IMR-90 (cell line): ENCODE measurements around the gene KIFC3. TPM values are rescaled to one million over a fixed set of nuclear protein-coding genes. Genes with fewer than 3 reads are reported as not detected.

Experiments used
- ATAC-seq: fragments of 200-7000 bp; cut with Tn5 transposase; 2 replicates; pipeline ENCODE4 v1.9.1; 2020; ENCODE audit warnings: low read depth, mild to moderate bottlenecking, moderate library complexity
- BruUV-seq: library from RNA; stranded (reverse); fragments of 400-500 nt; replicated peaks from 2 replicates; lab custom pipeline; 2021; lab: Mats Ljungman, UMichigan
- CTCF ChIA-PET: fragments of 300-600 bp; formaldehyde crosslinking; extraction: SDS; loops from one replicate; lab custom pipeline; 2021; ENCODE audit warnings: antibody characterized with exemption; lab: Yijun Ruan, JAX
- POLR2A ChIA-PET: fragments of 300-600 bp; sonication (Branson Sonifier 250); formaldehyde crosslinking; loops from one replicate; lab custom pipeline; 2022; ENCODE audit warnings: antibody characterized with exemption; ENCODE audit not compliant: unreplicated experiment; lab: Charles Lee
- DNase-seq: peaks from one replicate; pipeline ENCODE4 v3.0.0; 2013
- H2AFZ ChIP-seq: replicated peaks from 2 replicates; pipeline ENCODE3; 2013; ENCODE audit warnings: low read length, mild to moderate bottlenecking; ENCODE audit not compliant: poor library complexity
- H2AK5ac ChIP-seq: 2 replicates; pipeline ENCODE4 v1.6.1; 2013; ENCODE audit warnings: low read depth, low read length, inconsistent platforms
- H2AK9ac ChIP-seq: replicated peaks from 2 replicates; pipeline ENCODE3; 2013; ENCODE audit warnings: mild to moderate bottlenecking, low read depth, low read length, moderate library complexity; ENCODE audit not compliant: poor library complexity
- H2BK120ac ChIP-seq: 2 replicates; pipeline ENCODE4 v1.6.1; 2013; ENCODE audit warnings: low read depth, low read length, inconsistent platforms
- H2BK15ac ChIP-seq: 3 replicates; pipeline ENCODE4 v1.6.1; 2013; ENCODE audit warnings: low read depth, low read length, inconsistent platforms
- H2BK20ac ChIP-seq: 2 replicates; pipeline ENCODE4 v1.6.1; 2013; ENCODE audit warnings: low read depth, mild to moderate bottlenecking, inconsistent platforms, low read length, moderate library complexity
- H2BK5ac ChIP-seq: 2 replicates; pipeline ENCODE4 v1.6.1; 2013; ENCODE audit warnings: mild to moderate bottlenecking, low read depth, low read length, inconsistent platforms; ENCODE audit not compliant: poor library complexity, severe bottlenecking
- H3K14ac ChIP-seq: replicated peaks from 2 replicates; pipeline ENCODE4 v1.6.1; 2013; ENCODE audit warnings: low read depth, low read length, inconsistent platforms
- H3K18ac ChIP-seq: 2 replicates; pipeline ENCODE4 v1.6.1; 2013; ENCODE audit warnings: low read depth, low read length, control low read depth
- H3K23ac ChIP-seq: 2 replicates; pipeline ENCODE4 v1.6.1; 2013; ENCODE audit warnings: low read depth, low read length, inconsistent platforms
- H3K27ac ChIP-seq: 2 replicates; pipeline ENCODE4 v1.5.1; 2013; ENCODE audit warnings: mild to moderate bottlenecking, control low read depth, low read length; ENCODE audit not compliant: insufficient read depth
- H3K27me3 ChIP-seq: 2 replicates; pipeline ENCODE4 v1.6.1; 2013; ENCODE audit warnings: low read length; ENCODE audit not compliant: control insufficient read depth, insufficient read depth
- H3K36me3 ChIP-seq: 2 replicates; pipeline ENCODE4 v1.6.1; 2013; ENCODE audit warnings: low read length, mixed read lengths; ENCODE audit not compliant: control insufficient read depth, insufficient read depth
- H3K4ac ChIP-seq: 2 replicates; pipeline ENCODE4 v1.6.1; 2013; ENCODE audit warnings: low read depth, low read length, inconsistent platforms
- H3K4me1 ChIP-seq: 2 replicates; pipeline ENCODE4 v1.6.1; 2013; ENCODE audit warnings: low read length, mixed read lengths; ENCODE audit not compliant: control insufficient read depth, insufficient read depth
- H3K4me2 ChIP-seq: 2 replicates; pipeline ENCODE4 v1.6.1; 2013; ENCODE audit warnings: low read depth, mild to moderate bottlenecking, control low read depth, low read length, moderate library complexity
- H3K4me3 ChIP-seq: 2 replicates; pipeline ENCODE4 v1.5.1; 2013; ENCODE audit warnings: low read depth, mild to moderate bottlenecking, control low read depth, low read length, moderate library complexity; ENCODE audit not compliant: insufficient read depth
- H3K56ac ChIP-seq: 2 replicates; pipeline ENCODE4 v1.6.1; 2013; ENCODE audit warnings: low read length, inconsistent platforms; ENCODE audit not compliant: insufficient read depth; ENCODE audit errors: extremely low read depth
- H3K79me1 ChIP-seq, 2 experiments: 2 replicates each; pipeline ENCODE4 v1.6.1; 2013; ENCODE audit warnings: low read length in 2 of 2, inconsistent platforms in 1 of 2, low read depth in 1 of 2
- H3K9ac ChIP-seq: 2 replicates; pipeline ENCODE4 v1.6.1; 2013; ENCODE audit warnings: low read depth, low read length, control low read depth
- H3K9me1 ChIP-seq: 2 replicates; pipeline ENCODE4 v1.6.1; 2013; ENCODE audit warnings: low read length, inconsistent platforms; ENCODE audit not compliant: insufficient read depth
- H3K9me3 ChIP-seq: 2 replicates; pipeline ENCODE4 v1.6.1; 2013; ENCODE audit warnings: low read length; ENCODE audit not compliant: control insufficient read depth, insufficient read depth
- H4K20me1 ChIP-seq: 2 replicates; pipeline ENCODE4 v1.6.1; 2013; ENCODE audit warnings: low read length, inconsistent platforms; ENCODE audit not compliant: insufficient read depth
- H4K5ac ChIP-seq: 2 replicates; pipeline ENCODE4 v1.6.1; 2013; ENCODE audit warnings: mild to moderate bottlenecking, low read depth, low read length, control low read depth
- H4K8ac ChIP-seq, 2 experiments: 2 replicates each; pipeline ENCODE4 v1.6.1; 2013; ENCODE audit warnings: low read depth in 2 of 2, low read length in 2 of 2, control low read depth in 1 of 2, inconsistent platforms in 1 of 2
- H4K91ac ChIP-seq: 2 replicates; pipeline ENCODE4 v1.6.1; 2013; ENCODE audit warnings: low read depth, low read length, inconsistent platforms; ENCODE audit not compliant: insufficient read depth
- BHLHE40 ChIP-seq: fragments of 150-350 bp; IDR thresholded peaks from 2 replicates; pipeline ENCODE4 v1.6.1; 2016; ENCODE audit warnings: mild to moderate bottlenecking, low read depth, low read length
- CEBPB ChIP-seq: IDR thresholded peaks from 2 replicates; pipeline ENCODE4 v1.6.1; 2012; ENCODE audit warnings: low read depth, low read length, improper control_type of control experiment
- CHD1 ChIP-seq: IDR thresholded peaks from 2 replicates; pipeline ENCODE4 v1.6.1; 2012; ENCODE audit warnings: low read depth, low read length, improper control_type of control experiment
- CTCF ChIP-seq: conservative IDR thresholded peaks from 2 replicates; pipeline ENCODE4 v1.5.1; 2012; ENCODE audit warnings: mild to moderate bottlenecking, low read depth, low read length, improper control_type of control experiment
- FOS ChIP-seq: fragments of 150-350 bp; IDR thresholded peaks from 2 replicates; pipeline ENCODE4 v1.6.1; 2016; ENCODE audit warnings: low read depth, low read length
- MAFK ChIP-seq: IDR thresholded peaks from 2 replicates; pipeline ENCODE4 v1.6.1; 2012; ENCODE audit warnings: low read depth, low read length, improper control_type of control experiment
- MAZ ChIP-seq: IDR thresholded peaks from 2 replicates; pipeline ENCODE4 v1.6.1; 2012; ENCODE audit warnings: low read depth, mild to moderate bottlenecking, low read length, improper control_type of control experiment, moderate library complexity, borderline replicate concordance
- MXI1 ChIP-seq: IDR thresholded peaks from 2 replicates; pipeline ENCODE4 v1.6.1; 2012; ENCODE audit warnings: low read depth, mild to moderate bottlenecking, low read length, moderate library complexity, borderline replicate concordance
- NFE2L2 ChIP-seq: fragments of 150-350 bp; IDR thresholded peaks from 2 replicates; pipeline ENCODE4 v1.6.1; 2016; ENCODE audit warnings: low read depth, mild to moderate bottlenecking, low read length
- POLR2A ChIP-seq: IDR thresholded peaks from 2 replicates; pipeline ENCODE4 v1.6.1; 2012; ENCODE audit warnings: mild to moderate bottlenecking, low read depth, low read length
- RAD21 ChIP-seq: IDR thresholded peaks from 2 replicates; pipeline ENCODE4 v1.6.1; 2012; ENCODE audit warnings: low read length, improper control_type of control experiment
- RCOR1 ChIP-seq: IDR thresholded peaks from 2 replicates; pipeline ENCODE4 v1.6.1; 2012; ENCODE audit warnings: mild to moderate bottlenecking, low read length, improper control_type of control experiment; ENCODE audit not compliant: insufficient replicate concordance
- RFX5 ChIP-seq: IDR thresholded peaks from 2 replicates; pipeline ENCODE4 v1.8.0; 2012; ENCODE audit warnings: low read depth, mild to moderate bottlenecking, low read length, moderate library complexity
- SMC3 ChIP-seq: fragments of 150-350 bp; IDR thresholded peaks from 2 replicates; pipeline ENCODE4 v1.6.1; 2016; ENCODE audit warnings: low read depth, mild to moderate bottlenecking, antibody characterized with exemption, low read length, moderate library complexity
- WGBS, 2 experiments: methylation state at CpG; one replicate each; pipeline versions ENCODE4 v1.1.5 to v1.1.7; 2013; ENCODE audit warnings: missing lambda C conversion rate in 2 of 2; ENCODE audit not compliant: insufficient read length in 1 of 2; ENCODE audit errors: extremely low coverage in 2 of 2; 5-methylcytosine and 5-hydroxymethylcytosine counted together
- dilution Hi-C: fragments of 300-500 bp; cut with HindIII; formaldehyde crosslinking; loops from one replicate; pipeline ENCODE4 v1.14.3; 2018; ENCODE audit warnings: low sequenced_read_pairs; ENCODE audit not compliant: unreplicated experiment
- in situ Hi-C: fragments of 300-500 bp; cut with MboI; formaldehyde crosslinking; loops from 3 replicates; pipeline ENCODE4 v1.14.3; 2019; ENCODE audit warnings: low sequenced_read_pairs, inconsistent platforms, mixed read lengths
- intact Hi-C: fragments of 100-400 bp; cut with micrococcal nuclease; formaldehyde crosslinking; loops from 2 replicates; pipeline ENCODE4 v1.10.0; 2022
- polyA plus RNA-seq, 3 experiments: library from polyadenylated mRNA; depleted of rRNA; stranded (reverse); fragments of >200 nt; gene quantifications; 2 replicates each; pipeline ENCODE4 v1.2.3, GENCODE V29; 2012; ENCODE audit warnings: low replicate concordance in 1 of 3
- total RNA-seq: library from RNA; depleted of rRNA; stranded (reverse); fragments of >200 nt; gene quantifications from 2 replicates; pipeline ENCODE4 v1.2.3, GENCODE V29; 2012
- TF ChIP-seq, protein P1 (sequence below): fragments of 150-350 bp; IDR thresholded peaks from 2 replicates; pipeline ENCODE4 v1.6.1; 2017; ENCODE audit warnings: mild to moderate bottlenecking, antibody characterized with exemption, low read length, low read depth
- TF ChIP-seq, protein P2 (sequence below): fragments of 150-350 bp; IDR thresholded peaks from 2 replicates; pipeline ENCODE4 v1.6.1; 2016; ENCODE audit warnings: low read depth, mild to moderate bottlenecking, low read length, moderate library complexity, borderline replicate concordance

The KIFC3 gene
- total and polyA plus RNA-seq, 2 of the 4 experiments (the other 2 are of a cell fraction), result 48.6 to 62.5 TPM

DNA sequence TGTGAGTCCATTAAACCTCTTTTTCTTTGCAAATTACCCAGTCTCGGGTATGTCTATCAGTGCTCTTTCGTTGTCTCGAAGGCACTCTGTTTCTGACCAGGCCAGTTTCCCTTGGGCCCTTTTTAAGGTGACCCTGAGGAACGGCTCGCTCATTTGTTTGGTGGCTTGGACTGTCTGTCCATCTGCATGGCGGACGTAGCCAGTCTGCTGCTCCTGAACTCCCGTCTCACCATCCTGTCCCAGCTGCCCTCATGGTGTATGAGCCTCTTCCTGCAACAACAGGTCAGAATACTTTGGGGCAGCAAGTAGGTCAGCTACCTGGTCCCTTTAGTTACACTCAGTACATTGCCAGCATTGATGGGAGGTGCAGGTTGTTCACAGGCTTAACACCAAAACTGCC lies 88.7 kb downstream of the KIFC3 start:
- Histone ChIP-seq H3K56ac (no peak overlapping the region), H3K9me1 (no peaks in the 10 kb centered on the region), H3K9ac (no peak overlapping the region), H4K5ac (no peak overlapping the region), H4K8ac (no peak overlapping the region), H2BK20ac (no peak overlapping the region), H3K23ac (no peak overlapping the region), H3K36me3 (no peaks in the 10 kb centered on the region), H3K4ac (no peak overlapping the region), H3K4me1 (no peaks in the 10 kb centered on the region), H2BK120ac (no peak overlapping the region), H3K9me3 (no peaks in the 10 kb centered on the region), H3K18ac (no peak overlapping the region), H3K4me3 (no peak overlapping the region), H3K14ac (no peak overlapping the region), H4K20me1 (no peaks in the 10 kb centered on the region), H3K79me1 (no peaks in the 10 kb centered on the region), H3K4me2 (no peak overlapping the region), H2BK5ac (no peak overlapping the region), H2BK15ac (no peak overlapping the region), H2AK9ac (no peak overlapping the region), H4K91ac (no peak overlapping the region), H3K27me3 (peaks cover 48% of the 10 kb centered on the region), H2AFZ (no peak overlapping the region), H2AK5ac (no peak overlapping the region), H3K27ac (no peak overlapping the region)
- ChIA-PET POLR2A (no interaction called here), CTCF (interaction anchor here (1.0 kb wide), 1 partner anchor 123 kb away, joined by 6 read pairs; no protein-coding TSS in a partner anchor)
- no TSS peak for BruUV-seq
- intact Hi-C loops (no loop called here), dilution Hi-C loops (no loop called here), in situ Hi-C loops (no loop called here)
- TF ChIP-seq MAZ, result no peak
- no peak for TF ChIP-seq RCOR1
- TF ChIP-seq MAFK, result no peak
- TF ChIP-seq CTCF, result no peak
- no peak for TF ChIP-seq CHD1
- TF ChIP-seq, protein P1, sequence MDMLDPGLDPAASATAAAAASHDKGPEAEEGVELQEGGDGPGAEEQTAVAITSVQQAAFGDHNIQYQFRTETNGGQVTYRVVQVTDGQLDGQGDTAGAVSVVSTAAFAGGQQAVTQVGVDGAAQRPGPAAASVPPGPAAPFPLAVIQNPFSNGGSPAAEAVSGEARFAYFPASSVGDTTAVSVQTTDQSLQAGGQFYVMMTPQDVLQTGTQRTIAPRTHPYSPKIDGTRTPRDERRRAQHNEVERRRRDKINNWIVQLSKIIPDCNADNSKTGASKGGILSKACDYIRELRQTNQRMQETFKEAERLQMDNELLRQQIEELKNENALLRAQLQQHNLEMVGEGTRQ, result no peak
- TF ChIP-seq NFE2L2, result no peak
- TF ChIP-seq POLR2A, result no peak
- TF ChIP-seq SMC3, result no peak
- no peak for TF ChIP-seq CEBPB
- no peak for TF ChIP-seq FOS
- TF ChIP-seq RFX5, result no peak
- no peak for TF ChIP-seq MXI1
- TF ChIP-seq, protein P2, sequence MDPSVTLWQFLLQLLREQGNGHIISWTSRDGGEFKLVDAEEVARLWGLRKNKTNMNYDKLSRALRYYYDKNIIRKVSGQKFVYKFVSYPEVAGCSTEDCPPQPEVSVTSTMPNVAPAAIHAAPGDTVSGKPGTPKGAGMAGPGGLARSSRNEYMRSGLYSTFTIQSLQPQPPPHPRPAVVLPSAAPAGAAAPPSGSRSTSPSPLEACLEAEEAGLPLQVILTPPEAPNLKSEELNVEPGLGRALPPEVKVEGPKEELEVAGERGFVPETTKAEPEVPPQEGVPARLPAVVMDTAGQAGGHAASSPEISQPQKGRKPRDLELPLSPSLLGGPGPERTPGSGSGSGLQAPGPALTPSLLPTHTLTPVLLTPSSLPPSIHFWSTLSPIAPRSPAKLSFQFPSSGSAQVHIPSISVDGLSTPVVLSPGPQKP, result no peak
- no peak for TF ChIP-seq BHLHE40
- TF ChIP-seq RAD21, result no peak
- ATAC-seq (no peak), DNase-seq (no peak)
- WGBS, 2 experiments, result 67% methylated on average over 6 of the region's 8 CpGs; no CpG with 5 or more reads in 1 of the 2 experiments
